Jurkat, Clone E6-1 (cell line): ENCODE measurements around the gene SQSTM1.

Experiments
- DNase-seq: peaks from one replicate; pipeline ENCODE4 v3.0.0-alpha.2; 2011; ENCODE audit warnings: low read depth, low spot score
- H3K4me3 ChIP-seq: 2 replicates; pipeline ENCODE4 v1.5.1; 2011; ENCODE audit warnings: mild to moderate bottlenecking, low read length, control low read depth, moderate library complexity

The SQSTM1 gene

GRCh38 chr5:179803651-179804554, 16.8 kb upstream of the SQSTM1 start:
- H3K4me3 ChIP-seq = no peak overlapping the region
- peak; percentile 35 for DNase-seq

- no peak for DNase-seq
- H3K4me3 ChIP-seq = no peak overlapping the region
Observed at GRCh38 chr5:179804555-179804947, 16.2 kb upstream of the SQSTM1 start.

- DNase-seq = no peak
- peak overlapping the region; percentile 68 for H3K4me3 ChIP-seq
Observed at GRCh38 chr5:179805070-179805528, 15.6 kb upstream of the SQSTM1 start.

- peak overlapping the region; percentile 68 for H3K4me3 ChIP-seq
- DNase-seq = no peak
Observed at GRCh38 chr5:179805529-179806249, 15.0 kb upstream of the SQSTM1 start.

GRCh38 chr5:179806250-179807048, 14.3 kb upstream of the SQSTM1 start, which contains the start of gene MGAT4B:
TSS of gene MGAT4B (minus strand) at chr5:179806866. CDS start at chr5:179806583, 283 bp downstream.
- H3K4me3 ChIP-seq = peak within 1 kb of the TSS; percentile 68
- peak; percentile 35 for DNase-seq

GRCh38 chr5:179812135-179812825, 8.4 kb upstream of the SQSTM1 start:
- no peak overlapping the region for H3K4me3 ChIP-seq

GRCh38 chr5:179812997-179813607, 7.6 kb upstream of the SQSTM1 start:
- DNase-seq = no peak
- H3K4me3 ChIP-seq = no peak overlapping the region

More at GRCh38 chr5:179812135-179812825, 8.4 kb upstream of the SQSTM1 start:
- no peak for DNase-seq

GRCh38 chr5:179814090-179814489, 6.6 kb upstream of the SQSTM1 start:
- DNase-seq = no peak
- H3K4me3 ChIP-seq = no peak overlapping the region

- H3K4me3 ChIP-seq = no peak overlapping the region
- DNase-seq = no peak
Observed at GRCh38 chr5:179815491-179816249, 5.0 kb upstream of the SQSTM1 start.

GRCh38 chr5:179816401-179816795, 4.3 kb upstream of the SQSTM1 start:
- H3K4me3 ChIP-seq = no peak overlapping the region
- DNase-seq = no peak

- no peak for DNase-seq
- H3K4me3 ChIP-seq = no peak overlapping the region
Observed at GRCh38 chr5:179816796-179817469, 3.8 kb upstream of the SQSTM1 start.

GRCh38 chr5:179817470-179817840, 3.2 kb upstream of the SQSTM1 start:
- DNase-seq = no peak
- no peak overlapping the region for H3K4me3 ChIP-seq

- no peak overlapping the region for H3K4me3 ChIP-seq
Observed at GRCh38 chr5:179817890-179818745, 2.6 kb upstream of the SQSTM1 start.

GRCh38 chr5:179818746-179819295, 1.9 kb upstream of the SQSTM1 start:
- DNase-seq = no peak
- no peak overlapping the region for H3K4me3 ChIP-seq

More at GRCh38 chr5:179817890-179818745, 2.6 kb upstream of the SQSTM1 start:
- no peak for DNase-seq

GRCh38 chr5:179819296-179820126, 1.2 kb upstream of the SQSTM1 start:
- H3K4me3 ChIP-seq = no peak overlapping the region
- DNase-seq = no peak
